Measurements from ENCODE around the gene EHD1.

DNA sequence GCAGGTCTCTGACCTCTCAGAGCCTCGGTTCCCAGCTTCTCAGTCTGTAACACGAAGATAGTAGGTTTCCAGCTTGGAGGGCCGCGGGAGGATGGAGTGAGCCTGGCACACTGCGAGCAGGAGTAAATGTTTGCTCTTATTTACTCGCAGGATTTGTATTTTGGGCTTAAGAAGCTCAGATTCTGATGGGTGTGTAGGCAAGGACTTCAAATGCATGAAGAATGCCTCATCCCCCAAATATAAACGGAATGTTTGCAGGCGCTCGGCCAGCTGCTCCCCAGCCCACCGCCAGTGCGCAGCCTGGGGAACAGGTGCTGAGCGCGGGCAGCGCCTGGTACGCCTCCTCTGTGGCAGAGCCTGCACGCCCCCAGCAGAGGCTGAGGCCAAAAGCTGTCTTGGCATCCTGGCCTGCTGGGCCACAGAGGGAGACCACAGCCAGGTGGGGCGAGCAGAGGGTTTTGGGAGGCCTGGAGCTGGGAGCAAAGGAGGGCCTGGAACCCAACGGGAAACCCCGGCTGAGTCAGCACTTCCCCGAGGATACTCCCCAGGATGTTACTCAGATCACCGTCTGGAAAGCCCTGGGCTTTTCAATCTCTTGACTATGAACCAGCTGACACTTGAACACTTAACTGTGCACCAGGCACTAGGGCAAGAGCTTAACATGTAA is 9.4 kb downstream of the EHD1 start:
- TF ChIP-seq EZH2 (IDR thresholded peaks at IDR 0.05; ENCODE audit: borderline replicate concordance, low read length) = no peak
- TF ChIP-seq, protein P1, sequence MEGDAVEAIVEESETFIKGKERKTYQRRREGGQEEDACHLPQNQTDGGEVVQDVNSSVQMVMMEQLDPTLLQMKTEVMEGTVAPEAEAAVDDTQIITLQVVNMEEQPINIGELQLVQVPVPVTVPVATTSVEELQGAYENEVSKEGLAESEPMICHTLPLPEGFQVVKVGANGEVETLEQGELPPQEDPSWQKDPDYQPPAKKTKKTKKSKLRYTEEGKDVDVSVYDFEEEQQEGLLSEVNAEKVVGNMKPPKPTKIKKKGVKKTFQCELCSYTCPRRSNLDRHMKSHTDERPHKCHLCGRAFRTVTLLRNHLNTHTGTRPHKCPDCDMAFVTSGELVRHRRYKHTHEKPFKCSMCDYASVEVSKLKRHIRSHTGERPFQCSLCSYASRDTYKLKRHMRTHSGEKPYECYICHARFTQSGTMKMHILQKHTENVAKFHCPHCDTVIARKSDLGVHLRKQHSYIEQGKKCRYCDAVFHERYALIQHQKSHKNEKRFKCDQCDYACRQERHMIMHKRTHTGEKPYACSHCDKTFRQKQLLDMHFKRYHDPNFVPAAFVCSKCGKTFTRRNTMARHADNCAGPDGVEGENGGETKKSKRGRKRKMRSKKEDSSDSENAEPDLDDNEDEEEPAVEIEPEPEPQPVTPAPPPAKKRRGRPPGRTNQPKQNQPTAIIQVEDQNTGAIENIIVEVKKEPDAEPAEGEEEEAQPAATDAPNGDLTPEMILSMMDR (conservative IDR thresholded peaks at IDR 0.05 in 1 of 2, IDR thresholded peaks at IDR 0.05 in 1 of 2; ENCODE audit: extremely low read depth in 1 of 2, insufficient read depth in 1 of 2, low read depth in 1 of 2, low read length in 2 of 2) = no peak
